ENCODE data around the gene GNRH2.

GNRH2 gene

DNA sequence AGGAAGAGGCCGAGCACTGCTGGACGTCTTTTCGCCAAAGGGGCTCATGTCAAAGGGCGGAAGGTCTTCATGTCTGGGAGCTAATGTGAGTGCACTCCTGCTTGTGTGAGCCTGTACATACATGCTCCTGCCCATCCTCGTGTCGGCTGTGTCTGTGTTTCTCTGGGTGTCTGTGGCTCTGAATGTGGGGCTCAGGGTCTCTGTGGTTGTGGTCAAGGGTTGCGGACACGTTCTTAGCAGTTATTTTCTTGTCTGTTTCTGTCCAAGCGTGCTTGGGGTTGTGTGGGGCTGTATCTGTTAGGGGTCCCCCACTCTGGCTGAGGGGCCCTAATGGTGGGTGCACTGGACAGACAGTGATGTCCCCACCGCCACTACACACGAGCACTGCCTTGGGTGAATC is 38.2 kb downstream of the GNRH2 start:
- DNase-seq (ENCODE audit: low read depth), result no peak
- TF ChIP-seq, protein P1, sequence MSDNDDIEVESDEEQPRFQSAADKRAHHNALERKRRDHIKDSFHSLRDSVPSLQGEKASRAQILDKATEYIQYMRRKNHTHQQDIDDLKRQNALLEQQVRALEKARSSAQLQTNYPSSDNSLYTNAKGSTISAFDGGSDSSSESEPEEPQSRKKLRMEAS (IDR thresholded peaks at IDR 0.05; ENCODE audit: low read depth, low read length), result no peak
- no peak for TF ChIP-seq POLR2A (IDR thresholded peaks at IDR 0.05; ENCODE audit: extremely low read depth, insufficient read length)
- H3K4me3 ChIP-seq (ENCODE audit: low read depth, low read length), result no peak overlapping the region

DNA sequence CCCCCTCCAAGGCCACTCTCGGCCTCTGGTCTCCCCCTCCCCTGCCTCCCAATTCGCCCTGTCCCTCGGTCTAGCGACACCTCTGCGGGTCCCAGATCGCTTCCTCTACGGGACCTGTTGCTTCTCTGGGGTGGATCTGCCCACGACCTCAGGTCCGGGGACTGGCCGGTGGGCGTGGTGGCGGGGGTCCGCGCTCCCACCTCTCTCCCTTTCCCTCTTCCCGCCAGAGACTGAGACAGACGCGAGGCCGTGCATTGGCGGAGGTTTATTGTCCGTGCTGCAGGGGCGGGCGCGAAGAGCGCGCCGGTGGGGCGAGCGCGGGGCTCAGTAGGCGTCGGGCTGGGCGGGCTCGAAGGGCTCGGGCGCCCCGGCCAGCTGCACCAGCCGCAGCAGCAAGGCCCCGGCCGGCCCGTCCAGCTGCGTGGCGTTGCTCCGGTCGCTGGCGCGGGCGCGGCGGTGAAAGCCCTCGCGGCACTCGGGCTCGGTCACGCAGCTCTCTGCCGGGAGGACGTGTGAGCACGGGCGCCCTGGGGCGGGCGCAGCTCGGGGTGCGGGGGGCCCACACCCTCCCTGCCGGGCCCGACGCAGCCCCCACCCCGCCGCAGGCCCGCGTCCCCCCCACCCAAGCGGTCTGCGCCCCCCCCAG is 39.0 kb downstream of the GNRH2 start:
- H3K4me3 ChIP-seq (ENCODE audit: low read depth, low read length), result no peak overlapping the region
- TF ChIP-seq MYC (IDR thresholded peaks at IDR 0.05; ENCODE audit: low read depth, low read length) (no peak), POLR2A (IDR thresholded peaks at IDR 0.05; ENCODE audit: extremely low read depth, insufficient read length) (no peak)
- TF ChIP-seq, protein P1 (IDR thresholded peaks at IDR 0.05; ENCODE audit: low read depth, low read length), result no peak
- TF ChIP-seq, protein P2, sequence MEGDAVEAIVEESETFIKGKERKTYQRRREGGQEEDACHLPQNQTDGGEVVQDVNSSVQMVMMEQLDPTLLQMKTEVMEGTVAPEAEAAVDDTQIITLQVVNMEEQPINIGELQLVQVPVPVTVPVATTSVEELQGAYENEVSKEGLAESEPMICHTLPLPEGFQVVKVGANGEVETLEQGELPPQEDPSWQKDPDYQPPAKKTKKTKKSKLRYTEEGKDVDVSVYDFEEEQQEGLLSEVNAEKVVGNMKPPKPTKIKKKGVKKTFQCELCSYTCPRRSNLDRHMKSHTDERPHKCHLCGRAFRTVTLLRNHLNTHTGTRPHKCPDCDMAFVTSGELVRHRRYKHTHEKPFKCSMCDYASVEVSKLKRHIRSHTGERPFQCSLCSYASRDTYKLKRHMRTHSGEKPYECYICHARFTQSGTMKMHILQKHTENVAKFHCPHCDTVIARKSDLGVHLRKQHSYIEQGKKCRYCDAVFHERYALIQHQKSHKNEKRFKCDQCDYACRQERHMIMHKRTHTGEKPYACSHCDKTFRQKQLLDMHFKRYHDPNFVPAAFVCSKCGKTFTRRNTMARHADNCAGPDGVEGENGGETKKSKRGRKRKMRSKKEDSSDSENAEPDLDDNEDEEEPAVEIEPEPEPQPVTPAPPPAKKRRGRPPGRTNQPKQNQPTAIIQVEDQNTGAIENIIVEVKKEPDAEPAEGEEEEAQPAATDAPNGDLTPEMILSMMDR (IDR thresholded peaks at IDR 0.05; ENCODE audit: low read depth, low read length), result no peak
- DNase-seq (ENCODE audit: low read depth), result no peak

DNA sequence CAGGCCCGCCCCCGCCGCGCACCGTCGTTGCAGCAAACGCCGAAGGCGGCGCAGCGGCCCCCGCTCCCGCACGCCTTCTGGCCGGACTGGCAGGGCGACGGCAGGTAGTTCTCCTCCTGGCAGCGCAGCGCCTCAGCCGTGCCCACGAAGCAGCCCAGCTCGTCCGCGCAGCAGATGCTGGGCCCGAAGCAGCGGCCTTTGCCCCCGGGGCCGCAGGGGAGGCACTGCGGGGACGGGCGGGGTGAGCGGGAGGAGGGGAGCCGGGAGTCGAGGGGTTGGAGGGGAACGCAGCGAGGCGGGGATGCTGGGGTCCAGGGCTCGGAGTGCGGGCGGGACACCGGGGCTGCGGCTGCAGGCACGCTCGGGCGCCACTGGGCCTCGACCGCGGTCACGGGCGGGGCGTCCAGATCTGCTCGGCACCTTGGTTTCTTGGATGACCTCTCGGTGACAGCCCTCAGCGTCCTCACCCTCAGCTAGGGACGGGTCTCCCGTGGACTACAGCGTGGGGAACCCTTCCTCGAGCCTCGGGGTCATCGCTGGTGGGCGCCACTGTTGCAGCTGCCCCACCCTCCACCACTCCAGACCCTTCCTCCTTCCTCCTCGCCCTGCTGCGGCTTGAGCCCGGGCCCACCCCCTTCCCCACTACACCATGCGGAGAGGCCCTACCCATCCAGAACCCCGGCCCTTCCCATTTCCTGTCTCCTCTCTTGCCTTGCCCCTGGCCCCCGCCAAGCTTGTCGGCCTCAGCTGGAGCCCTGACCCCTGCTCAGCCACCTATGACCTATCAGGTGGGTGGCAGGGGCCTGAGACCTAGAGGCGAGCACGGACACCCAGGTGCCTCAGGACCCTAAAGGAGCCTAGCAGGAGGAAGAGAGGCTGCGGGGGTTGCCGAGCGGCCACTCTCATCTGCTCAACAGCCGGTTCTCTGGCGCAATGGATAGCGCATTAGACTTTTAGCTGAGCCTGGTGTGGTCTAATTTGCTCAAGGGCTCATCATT is 39.8 kb downstream of the GNRH2 start:
- peak; percentile 71 for DNase-seq (ENCODE audit: low read depth)
- TF ChIP-seq MYC (IDR thresholded peaks at IDR 0.05; ENCODE audit: low read depth, low read length) (no peak), POLR2A (IDR thresholded peaks at IDR 0.05; ENCODE audit: extremely low read depth, insufficient read length) (no peak)
- TF ChIP-seq, protein P2 (IDR thresholded peaks at IDR 0.05; ENCODE audit: low read depth, low read length), result no peak
- TF ChIP-seq, protein P1 (IDR thresholded peaks at IDR 0.05; ENCODE audit: low read depth, low read length), result no peak
- no peak overlapping the region for H3K4me3 ChIP-seq (ENCODE audit: low read depth, low read length)

DNA sequence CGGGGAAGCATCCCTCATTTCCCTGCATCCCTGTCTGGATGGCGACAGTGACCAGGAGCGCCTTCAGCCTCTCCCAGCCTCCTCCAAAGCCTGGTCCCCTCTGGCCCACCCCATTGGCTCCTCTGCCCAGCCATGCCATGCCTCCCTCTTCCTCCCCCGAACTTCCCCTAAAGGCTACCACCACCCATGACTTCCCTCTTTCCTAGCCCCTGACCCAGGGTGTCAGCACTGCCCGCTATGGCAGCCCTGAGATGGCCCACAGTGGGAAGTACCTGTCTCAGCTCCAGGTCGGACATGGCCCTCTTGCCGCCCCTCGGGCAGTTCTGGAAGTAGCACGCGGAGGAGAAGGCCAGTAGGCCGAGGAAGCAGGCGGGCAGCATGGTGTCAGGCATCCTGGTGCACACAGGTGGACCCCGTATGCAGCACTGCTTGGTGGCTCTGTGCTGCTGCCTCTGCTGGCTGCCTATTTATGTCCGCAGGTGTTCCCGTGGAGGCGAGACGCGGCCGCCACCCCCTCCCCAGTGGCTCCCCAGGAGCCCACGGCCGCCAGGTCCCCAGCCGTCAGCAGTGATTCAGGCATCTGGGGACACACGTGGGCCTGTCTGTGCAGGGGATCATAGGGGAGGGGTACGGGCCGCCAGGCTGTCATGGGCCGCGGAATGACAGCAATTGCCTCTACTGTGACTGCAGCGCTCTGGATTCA is 41.0 kb downstream of the GNRH2 start, which contains the start of gene AVP:
Gene AVP, minus strand, starts transcription at position 442 of the 703 bp plus-strand sequence. Its CDS starts 50 bp downstream, at position 392.
- DNase-seq (ENCODE audit: low read depth), result no peak
- no peak for TF ChIP-seq POLR2A (IDR thresholded peaks at IDR 0.05; ENCODE audit: extremely low read depth, insufficient read length)
- TF ChIP-seq MYC (IDR thresholded peaks at IDR 0.05; ENCODE audit: low read depth, low read length), result no peak
- TF ChIP-seq, protein P1 (IDR thresholded peaks at IDR 0.05; ENCODE audit: low read depth, low read length), result no peak
- TF ChIP-seq, protein P2 (IDR thresholded peaks at IDR 0.05; ENCODE audit: low read depth, low read length), result no peak

DNA sequence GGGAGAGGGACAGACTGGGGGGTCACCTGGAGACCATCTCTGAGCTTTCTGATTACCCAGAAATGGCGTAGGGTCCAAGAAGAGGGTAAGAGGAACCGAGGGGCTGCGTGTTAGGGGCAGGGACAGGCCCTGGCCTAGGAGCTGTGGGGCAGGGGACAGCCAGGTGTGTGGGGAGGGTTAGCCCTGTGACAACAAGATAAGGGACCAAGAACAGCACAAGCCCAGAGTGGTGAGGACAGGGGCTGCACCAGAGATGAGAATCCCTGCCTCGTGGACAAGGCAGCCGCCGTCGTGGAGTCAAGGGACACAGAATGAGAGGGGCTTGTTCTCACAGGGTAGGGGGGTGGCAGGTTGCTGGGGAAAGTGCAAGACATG is 41.6 kb downstream of the GNRH2 start:
- TF ChIP-seq, protein P1 (IDR thresholded peaks at IDR 0.05; ENCODE audit: low read depth, low read length), result no peak
- TF ChIP-seq POLR2A (IDR thresholded peaks at IDR 0.05; ENCODE audit: extremely low read depth, insufficient read length), result no peak
- no peak overlapping the region for H3K4me3 ChIP-seq (ENCODE audit: low read depth, low read length)
- DNase-seq (ENCODE audit: low read depth), result no peak

More for the DNA sequence above, 41.0 kb downstream of the GNRH2 start, which contains the start of gene AVP:
- H3K4me3 ChIP-seq (ENCODE audit: low read depth, low read length), result no peak within 1 kb of the TSS

DNA sequence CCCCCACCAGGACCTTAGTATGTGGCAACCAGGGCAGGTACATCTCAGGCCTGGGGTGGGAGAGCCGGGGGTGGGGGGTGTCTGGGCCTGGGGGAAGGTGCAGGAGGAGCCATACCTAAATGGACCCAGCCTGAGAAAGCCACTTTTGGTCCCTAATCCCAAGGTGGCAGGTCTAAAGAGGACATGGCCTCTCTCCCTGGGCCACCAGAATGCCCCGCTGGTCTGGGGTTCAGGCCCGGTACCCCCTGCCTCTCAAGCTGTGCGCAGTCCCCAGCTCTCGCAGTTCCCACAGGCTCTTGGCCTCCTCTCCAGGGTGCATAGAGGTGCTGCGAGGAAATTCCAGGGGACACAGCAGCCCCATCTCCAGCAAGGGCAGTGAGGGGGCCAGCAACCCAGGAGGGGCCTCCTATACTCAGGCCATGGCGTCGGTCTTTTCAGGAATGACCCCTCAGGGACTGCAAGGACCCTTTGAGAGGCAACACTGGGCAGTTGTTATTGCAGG is 42.2 kb downstream of the GNRH2 start:
- no peak for DNase-seq (ENCODE audit: low read depth)
- TF ChIP-seq, protein P2 (IDR thresholded peaks at IDR 0.05; ENCODE audit: low read depth, low read length), result no peak
- TF ChIP-seq, protein P1 (IDR thresholded peaks at IDR 0.05; ENCODE audit: low read depth, low read length), result no peak
- TF ChIP-seq MYC (IDR thresholded peaks at IDR 0.05; ENCODE audit: low read depth, low read length), result no peak
- no peak for TF ChIP-seq POLR2A (IDR thresholded peaks at IDR 0.05; ENCODE audit: extremely low read depth, insufficient read length)
- H3K4me3 ChIP-seq (ENCODE audit: low read depth, low read length), result no peak overlapping the region
